ENCODE data around the gene MLPH. TPM values are rescaled to one million over a fixed set of nuclear protein-coding genes. Genes with fewer than 3 reads are reported as not detected.
A peak's percentile ranks its signal among the peaks of the same experiment; 100 is the strongest.

Gene MLPH
- total and polyA plus RNA-seq, 4 donors: 1.6 to 25.9 (median 22.3) TPM

- Histone ChIP-seq H3K4me1 (ENCODE audit: control insufficient read depth in 4 of 4, insufficient read depth in 4 of 4, low read length in 3 of 4) (peaks cover 8 to 26% (median 20%) of the 10 kb centered on the region in 4 donors), H3K27ac (ENCODE audit: low read depth in 1 of 2, low read length in 2 of 2) (peak overlapping the region; percentile 7 to 20), H3K9ac (ENCODE audit: low read depth in 1 of 2, low read length in 2 of 2) (no peak overlapping the region), H3K36me3 (ENCODE audit: control insufficient read depth in 4 of 4, insufficient read depth in 3 of 4, low read depth in 1 of 4, low read length in 3 of 4) (peaks cover 0 to 16% (median 4%) of the 10 kb centered on the region in 4 donors), H3K4me3 (ENCODE audit: low read depth in 1 of 3, low read length in 3 of 3) (no peak overlapping the region), H3K9me3 (ENCODE audit: control insufficient read depth in 4 of 4, low read length in 3 of 4) (peaks cover 3 to 7% (median 5%) of the 10 kb centered on the region in 4 donors), H3K27me3 (ENCODE audit: control insufficient read depth in 4 of 4, insufficient read depth in 4 of 4, low read length in 3 of 4) (no peaks in the 10 kb centered on the region)
- no peak for DNase-seq (ENCODE audit: low spot score)
- TF ChIP-seq RXRA (IDR thresholded peaks at IDR 0.05): peak in 1 of 2 donors; percentile 26
- peak in 1 of 2 donors; percentile 14 for TF ChIP-seq HNF4A (conservative IDR thresholded peaks at IDR 0.05)
- peak; percentile 28 for TF ChIP-seq YY1 (IDR thresholded peaks at IDR 0.05)
- no peak for TF ChIP-seq FOXA2 (IDR thresholded peaks at IDR 0.05)
- WGBS: 69% methylated on average over 6 of the region's 6 CpGs
Observed at GRCh38 chr2:237488901-237489860, 2.1 kb downstream of the MLPH start.

GRCh38 chr2:237490009-237490711, 3.1 kb downstream of the MLPH start:
- H3K36me3 ChIP-seq (ENCODE audit: control insufficient read depth in 4 of 4, insufficient read depth in 3 of 4, low read depth in 1 of 4, low read length in 3 of 4): peaks cover 5 to 18% (median 13%) of the 10 kb centered on the region in 4 donors
- H3K4me3 ChIP-seq (ENCODE audit: low read depth in 1 of 3, low read length in 3 of 3): no peak overlapping the region
- H3K4me1 ChIP-seq (ENCODE audit: control insufficient read depth in 4 of 4, insufficient read depth in 4 of 4, low read length in 3 of 4): peaks cover 8 to 26% (median 20%) of the 10 kb centered on the region in 4 donors
- no peaks in the 10 kb centered on the region for H3K27me3 ChIP-seq (ENCODE audit: control insufficient read depth in 4 of 4, insufficient read depth in 4 of 4, low read length in 3 of 4)
- DNase-seq (ENCODE audit: low spot score): no peak
- H3K9ac ChIP-seq (ENCODE audit: low read depth in 1 of 2, low read length in 2 of 2): no peak overlapping the region
- H3K9me3 ChIP-seq (ENCODE audit: control insufficient read depth in 4 of 4, low read length in 3 of 4): peaks cover 3 to 7% (median 5%) of the 10 kb centered on the region in 4 donors
- 71% methylated on average over 8 of the region's 8 CpGs for WGBS
- peak; percentile 11 for TF ChIP-seq SP1 (IDR thresholded peaks at IDR 0.05)
- TF ChIP-seq NR2F2 (IDR thresholded peaks at IDR 0.05): no peak
- no peak overlapping the region for H3K27ac ChIP-seq (ENCODE audit: low read depth in 1 of 2, low read length in 2 of 2)

GRCh38 chr2:237490795-237491194, 3.7 kb downstream of the MLPH start:
- Histone ChIP-seq H3K4me1 (ENCODE audit: control insufficient read depth in 4 of 4, insufficient read depth in 4 of 4, low read length in 3 of 4) (peaks cover 8 to 26% (median 20%) of the 10 kb centered on the region in 4 donors), H3K27ac (ENCODE audit: low read depth in 1 of 2, low read length in 2 of 2) (no peak overlapping the region), H3K27me3 (ENCODE audit: control insufficient read depth in 4 of 4, insufficient read depth in 4 of 4, low read length in 3 of 4) (no peaks in the 10 kb centered on the region), H3K4me3 (ENCODE audit: low read depth in 1 of 3, low read length in 3 of 3) (no peak overlapping the region), H3K9me3 (ENCODE audit: control insufficient read depth in 4 of 4, low read length in 3 of 4) (peaks cover 3 to 7% (median 5%) of the 10 kb centered on the region in 4 donors), H3K9ac (ENCODE audit: low read depth in 1 of 2, low read length in 2 of 2) (no peak overlapping the region), H3K36me3 (ENCODE audit: control insufficient read depth in 4 of 4, insufficient read depth in 3 of 4, low read depth in 1 of 4, low read length in 3 of 4) (peaks cover 5 to 18% (median 14%) of the 10 kb centered on the region in 4 donors)
- DNase-seq (ENCODE audit: low spot score): no peak
- TF ChIP-seq REST (IDR thresholded peaks at IDR 0.05) (no peak), YY1 (IDR thresholded peaks at IDR 0.05) (no peak), RAD21 (IDR thresholded peaks at IDR 0.05) (no peak), MAX (IDR thresholded peaks at IDR 0.05) (no peak), CTCF (IDR thresholded peaks at IDR 0.05; ENCODE audit: low read depth, low read length, missing input control) (no peak), TAF1 (conservative IDR thresholded peaks at IDR 0.05) (no peak)
- 90% methylated on average over 6 of the region's 6 CpGs for WGBS
